Mucosa of gallbladder (tissue), 1 donor: ENCODE results near the gene CFHR5. TPM values are rescaled to one million over a fixed set of nuclear protein-coding genes. Genes with fewer than 3 reads are reported as not detected.
"Not testable (repeated sequence)": the region's sequence is repeated elsewhere in the genome, so short reads cannot be mapped to it uniquely, and the experiment has no call there.

Experiments used
- DNase-seq: peaks from one replicate; pipeline ENCODE4 v3.0.0-alpha.2; 2020; ENCODE audit warnings: low spot score
- total RNA-seq: library from RNA; stranded (reverse); gene quantifications from one replicate; pipeline ENCODE4 v1.2.1, GENCODE V29; 2021
- donor health status: DM: no; HTN: no; CAD: no.

CFHR5 gene
- total RNA-seq, 1 donor from 2014 or later, result not detected

DNA sequence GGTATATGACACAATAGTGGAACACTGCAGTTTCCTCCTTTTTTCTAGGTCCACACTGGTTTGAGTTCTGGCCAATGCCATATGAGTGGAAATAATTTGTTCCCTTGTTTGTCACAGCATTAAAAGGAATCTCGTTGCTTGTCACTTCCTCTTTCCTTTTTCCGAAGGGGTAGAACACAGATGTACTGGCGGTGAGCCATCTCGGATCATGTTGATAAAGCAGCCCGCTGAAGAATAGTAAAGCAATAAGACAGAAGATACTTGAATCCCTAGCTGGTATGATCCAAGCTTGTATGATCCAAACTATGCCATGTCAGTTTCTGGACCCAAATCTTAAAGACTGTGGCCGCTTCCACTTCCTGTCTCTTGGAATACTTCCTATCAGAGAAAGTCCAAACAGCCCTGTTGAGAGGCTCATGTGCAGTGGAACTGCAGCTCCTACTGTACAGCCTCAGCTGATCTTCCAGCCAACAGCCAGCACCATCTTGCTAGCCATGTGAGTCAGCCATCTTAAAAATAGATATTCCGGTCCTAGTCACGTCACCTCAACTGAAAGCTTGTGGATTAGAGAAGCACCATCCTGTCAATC lies 40.3 kb downstream of the CFHR5 start:
- DNase-seq, result no peak

DNA sequence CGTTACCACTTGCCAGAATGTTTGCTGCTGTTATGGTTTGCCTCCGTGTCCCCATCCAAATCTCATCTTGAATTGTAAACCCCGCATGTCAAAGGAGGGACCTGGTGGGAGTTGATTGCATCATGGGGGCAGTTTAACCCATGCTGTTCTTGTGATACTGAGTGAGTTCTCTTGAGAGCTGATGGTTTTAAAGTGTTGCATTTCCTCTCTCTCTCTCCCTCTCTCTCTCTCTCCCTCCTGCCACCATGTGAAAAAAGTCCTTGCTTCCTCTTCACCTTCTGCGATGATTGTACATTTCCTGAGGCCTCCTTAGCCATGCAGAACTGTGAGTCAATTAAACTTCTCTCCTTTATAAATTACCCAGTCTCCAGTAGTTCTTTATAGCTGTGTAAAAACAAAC lies 44.4 kb downstream of the CFHR5 start:
- DNase-seq, result no peak

DNA sequence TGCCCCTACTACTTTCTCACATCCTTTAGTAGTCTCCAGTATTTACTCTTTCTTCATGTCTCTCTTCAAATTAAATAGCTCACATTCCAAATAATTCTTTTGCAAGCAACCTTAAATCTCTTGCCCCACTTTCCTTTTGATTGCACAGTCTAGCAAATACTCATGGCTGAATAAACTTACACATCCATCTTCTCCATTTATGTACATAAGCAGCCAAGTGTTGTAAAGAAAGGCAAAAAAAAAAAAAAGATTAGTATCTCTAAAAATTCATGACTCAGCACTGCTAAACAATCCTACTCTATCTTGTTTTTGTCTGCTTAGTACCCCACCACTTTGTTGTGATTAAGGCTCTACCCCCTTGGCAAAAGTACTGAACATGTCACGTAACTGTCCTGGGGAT lies 47.1 kb downstream of the CFHR5 start:
- no peak for DNase-seq

DNA sequence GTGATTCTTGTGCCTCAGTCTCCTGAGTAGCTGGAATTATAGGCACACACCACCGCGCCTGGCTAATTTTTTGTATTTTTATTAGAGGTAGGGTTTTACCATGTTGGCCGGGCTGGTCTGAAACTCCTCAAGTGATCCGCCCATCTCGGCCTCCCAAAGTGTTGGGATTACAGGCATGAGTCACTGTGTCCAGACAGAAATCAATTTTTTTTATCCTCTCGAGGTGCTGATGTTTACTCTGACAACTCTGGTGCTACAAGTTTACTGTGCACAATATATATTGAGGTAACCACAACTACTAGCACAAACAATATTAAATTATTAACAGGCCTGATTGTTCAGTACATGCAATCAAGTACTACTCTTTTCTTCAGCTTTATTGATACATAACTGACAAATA lies 50.0 kb downstream of the CFHR5 start:
- peak; percentile 50 for DNase-seq

DNA sequence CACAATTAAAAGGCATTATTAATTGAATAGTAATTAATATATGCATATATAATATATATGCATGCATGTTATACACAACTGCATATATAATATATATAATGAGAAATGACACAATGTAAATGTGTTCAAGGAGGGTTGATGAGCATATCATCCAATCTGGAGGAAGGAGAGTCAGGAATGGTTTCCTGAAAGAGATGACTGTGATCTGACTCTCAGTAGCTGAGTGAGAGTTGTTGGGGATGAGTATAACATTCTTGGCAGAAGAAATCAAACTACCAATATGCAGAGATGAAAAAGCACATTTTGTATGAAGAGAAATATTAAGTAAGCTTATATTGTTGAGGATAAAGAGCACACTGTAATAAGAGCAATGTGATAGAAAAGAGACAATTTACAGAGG lies 52.4 kb downstream of the CFHR5 start:
- DNase-seq, result no peak

DNA sequence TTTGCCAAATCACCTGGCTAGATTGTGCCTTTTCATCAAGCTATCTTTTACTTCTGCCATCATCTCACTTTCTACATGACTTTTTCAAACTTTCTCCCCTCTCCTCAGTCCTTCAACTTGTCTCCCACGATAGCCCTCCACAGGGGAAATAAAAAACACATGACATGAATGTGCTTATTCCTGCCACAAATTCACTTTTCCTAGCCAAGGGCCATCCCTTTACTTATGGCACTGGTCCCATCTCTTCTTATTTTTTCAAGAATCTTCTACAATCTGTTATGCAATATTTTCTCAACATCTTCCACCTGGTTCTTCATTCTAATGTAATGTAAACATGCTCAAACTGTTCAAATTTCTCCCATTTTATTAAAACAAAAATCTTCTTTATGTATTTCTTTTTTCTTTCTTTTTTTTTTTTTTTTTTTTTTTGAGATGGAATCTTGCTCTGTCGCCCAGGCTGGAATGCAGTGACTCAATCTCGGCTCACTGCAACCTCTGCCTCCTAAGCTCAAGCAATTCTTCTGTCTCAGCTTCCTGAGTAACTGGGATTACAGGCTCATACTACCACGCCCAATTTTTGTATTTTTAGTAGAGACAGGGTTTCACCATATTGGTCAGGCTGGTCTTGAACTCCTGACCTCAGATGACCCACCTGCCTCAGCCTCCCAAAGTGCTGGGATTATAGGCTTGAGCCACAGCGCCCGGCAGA lies 57.4 kb downstream of the CFHR5 start:
- DNase-seq, result not testable (repeated sequence)

DNA sequence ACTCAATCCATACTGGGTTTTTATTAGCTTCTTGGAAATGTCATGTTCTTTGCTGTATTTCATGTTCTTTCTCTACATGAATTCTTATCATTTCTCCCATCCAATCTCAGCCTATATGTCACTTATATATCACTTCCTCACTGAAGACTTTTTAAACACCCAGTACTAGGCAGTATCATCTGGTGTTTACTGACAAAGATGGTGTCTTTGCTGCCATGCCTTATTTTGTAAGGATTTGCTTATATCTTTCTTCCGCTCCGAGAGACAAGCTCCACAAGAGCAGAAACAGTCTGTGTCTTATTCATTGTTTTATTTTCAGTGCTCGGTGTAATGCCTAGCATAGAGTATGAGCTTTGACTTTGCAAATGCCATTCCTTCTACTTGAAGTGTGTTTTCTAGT lies 59.5 kb downstream of the CFHR5 start:
- no peak for DNase-seq

DNA sequence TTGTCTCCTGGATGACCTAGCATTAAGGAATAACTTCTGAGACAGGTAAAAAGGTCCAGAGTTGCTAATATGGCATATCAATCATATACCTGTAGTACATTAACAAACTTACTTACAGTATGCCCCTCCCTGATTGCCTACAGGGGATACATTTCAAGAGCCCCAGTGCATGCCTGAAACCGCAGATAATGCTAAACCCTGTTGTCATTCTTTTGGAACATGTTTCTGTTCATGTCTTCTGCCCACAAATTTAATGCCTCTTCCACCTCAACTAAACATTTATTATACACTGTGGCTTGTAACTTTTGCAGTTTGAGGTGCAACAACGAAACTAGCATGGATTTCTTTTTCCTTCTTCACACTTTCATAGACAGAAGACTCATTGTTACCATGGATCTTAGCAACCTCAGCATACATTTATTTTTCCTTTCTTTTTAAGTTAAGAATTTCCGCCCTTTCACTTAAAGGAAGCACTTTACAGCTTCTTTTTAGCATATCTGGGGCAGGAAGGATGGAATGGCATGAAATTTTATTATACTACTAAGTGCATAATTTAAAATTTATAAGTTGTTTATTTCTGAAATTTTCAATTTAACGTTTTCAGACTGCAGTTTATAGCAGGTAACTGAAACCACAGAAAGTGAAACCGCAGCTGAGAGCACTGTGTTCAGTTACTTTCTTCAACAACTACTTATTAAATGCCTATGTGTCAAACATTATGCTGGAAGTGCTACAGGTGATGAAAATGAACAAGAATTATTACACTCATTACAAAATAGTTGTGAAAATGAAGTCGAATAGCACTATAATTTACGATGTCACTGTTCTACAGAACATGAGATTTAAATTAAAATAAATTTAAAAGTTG lies 64.4 kb downstream of the CFHR5 start:
- DNase-seq, result no peak

DNA sequence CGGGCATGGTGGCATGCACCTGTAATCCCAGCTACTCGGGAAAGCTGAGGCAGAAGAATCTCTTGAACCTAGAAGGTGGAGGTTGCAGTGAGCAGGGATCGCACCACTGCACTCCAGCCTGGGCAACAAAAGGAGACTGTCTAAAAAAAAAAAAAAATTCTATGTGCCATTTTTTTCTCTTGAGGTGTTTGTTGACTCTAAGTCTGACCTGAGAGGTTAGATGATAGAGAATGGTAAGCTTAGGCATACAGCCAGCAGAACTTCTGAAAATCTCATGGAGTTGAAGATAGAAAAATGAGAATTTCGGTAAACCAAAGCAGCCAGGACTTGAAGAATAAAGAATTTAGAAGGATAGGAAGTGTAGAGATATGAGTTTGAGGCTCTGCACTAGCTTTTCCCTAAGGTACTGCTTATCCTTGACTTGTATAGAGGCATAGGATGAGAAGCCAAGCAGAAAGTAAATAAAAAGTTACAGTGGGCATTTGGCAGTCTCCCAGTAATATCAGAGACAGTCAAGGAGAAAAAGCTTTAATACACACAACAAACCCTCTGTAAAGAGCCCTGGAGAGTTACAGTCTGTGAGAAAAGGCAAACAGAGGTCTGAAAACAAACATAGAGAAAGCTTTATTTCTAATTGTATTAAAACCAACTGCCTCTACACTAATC lies 65.5 kb downstream of the CFHR5 start:
- no peak for DNase-seq

DNA sequence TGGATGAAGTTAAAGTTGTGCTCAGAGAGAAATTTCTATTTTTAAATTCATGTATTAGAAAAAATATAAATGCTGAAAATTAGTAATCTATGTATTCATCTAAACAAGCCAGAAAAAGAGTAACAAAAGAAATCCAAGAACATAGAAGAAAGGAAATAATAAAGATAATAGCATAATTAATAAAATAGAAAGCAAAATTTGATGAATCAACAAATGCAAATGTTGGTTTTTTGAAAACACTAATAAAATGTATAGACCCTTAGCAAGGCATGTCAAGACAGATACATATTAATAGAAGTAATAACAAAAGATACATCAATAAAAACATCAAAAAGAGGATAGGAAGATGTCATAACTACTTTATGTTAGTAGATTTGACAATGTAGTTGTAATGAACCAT lies 71.7 kb downstream of the CFHR5 start:
- no peak for DNase-seq

Other genes with a start within 250 kb of the CFHR5 start
- gene CFHR3, start 202.7 kb upstream of the CFHR5 start, total RNA-seq, result 0.49 TPM
- gene CFHR1, start 157.8 kb upstream of the CFHR5 start, total RNA-seq, result 0.75 TPM
- gene CFHR4, start 89.5 kb upstream of the CFHR5 start, total RNA-seq, result not detected
- gene CFHR2, start 33.8 kb upstream of the CFHR5 start, total RNA-seq, result not detected
- gene F13B, start 89.7 kb downstream of the CFHR5 start, total RNA-seq, result 2.3 TPM
- 1.3 TPM for gene ASPM, start 169.1 kb downstream of the CFHR5 start, total RNA-seq
- 18.3 TPM for gene ZBTB41, start 223.7 kb downstream of the CFHR5 start, total RNA-seq